ENCODE results near the gene AGTRAP.

AGTRAP gene

GRCh38 chr1:11706292-11706691 lies 29.6 kb upstream of the AGTRAP start:
- no peak for DNase-seq (ENCODE audit: low read depth)

GRCh38 chr1:11707621-11708276 lies 28.2 kb upstream of the AGTRAP start:
- DNase-seq (ENCODE audit: low read depth): no peak

GRCh38 chr1:11708554-11709350 lies 27.2 kb upstream of the AGTRAP start:
- DNase-seq (ENCODE audit: low read depth): no peak

- no peak for DNase-seq (ENCODE audit: low read depth)
Observed at GRCh38 chr1:11711490-11711889, 24.4 kb upstream of the AGTRAP start.

GRCh38 chr1:11712285-11712684 lies 23.7 kb upstream of the AGTRAP start:
- DNase-seq (ENCODE audit: low read depth): no peak

GRCh38 chr1:11713095-11713494 lies 22.8 kb upstream of the AGTRAP start:
- DNase-seq (ENCODE audit: low read depth): no peak

GRCh38 chr1:11714831-11715575 lies 20.9 kb upstream of the AGTRAP start:
- no peak for DNase-seq (ENCODE audit: low read depth)

- DNase-seq (ENCODE audit: low read depth): no peak
Observed at GRCh38 chr1:11719313-11720032, 16.5 kb upstream of the AGTRAP start.

- DNase-seq (ENCODE audit: low read depth): no peak
Observed at GRCh38 chr1:11720033-11720376, 15.9 kb upstream of the AGTRAP start.

GRCh38 chr1:11720525-11720924 lies 15.4 kb upstream of the AGTRAP start:
- DNase-seq (ENCODE audit: low read depth): no peak

- no peak for DNase-seq (ENCODE audit: low read depth)
Observed at GRCh38 chr1:11721311-11721710, 14.6 kb upstream of the AGTRAP start.

- no peak for DNase-seq (ENCODE audit: low read depth)
Observed at GRCh38 chr1:11722538-11722937, 13.4 kb upstream of the AGTRAP start.

- DNase-seq (ENCODE audit: low read depth): no peak
Observed at GRCh38 chr1:11725616-11726015, 10.3 kb upstream of the AGTRAP start.

GRCh38 chr1:11727119-11727518 lies 8.8 kb upstream of the AGTRAP start:
- DNase-seq (ENCODE audit: low read depth): no peak

- no peak for DNase-seq (ENCODE audit: low read depth)
Observed at GRCh38 chr1:11728126-11728806, 7.7 kb upstream of the AGTRAP start.

- no peak for DNase-seq (ENCODE audit: low read depth)
Observed at GRCh38 chr1:11729155-11729497, 6.8 kb upstream of the AGTRAP start.

- no peak for DNase-seq (ENCODE audit: low read depth)
Observed at GRCh38 chr1:11729498-11730428, 6.2 kb upstream of the AGTRAP start.

GRCh38 chr1:11730429-11730891 lies 5.5 kb upstream of the AGTRAP start:
- peak; percentile 12 for DNase-seq (ENCODE audit: low read depth)

GRCh38 chr1:11731691-11732283 lies 4.1 kb upstream of the AGTRAP start:
- DNase-seq (ENCODE audit: low read depth): peak; percentile 34

- no peak for DNase-seq (ENCODE audit: low read depth)
Observed at GRCh38 chr1:11733306-11733705, 2.6 kb upstream of the AGTRAP start.
